A549 (cell line): ENCODE measurements around the gene WSCD1. TPM values are rescaled to one million over a fixed set of nuclear protein-coding genes. Genes with fewer than 3 reads are reported as not detected.

Source experiments
- ATAC-seq, 2 experiments: fragments of 200-7000 bp in 1 of 2; fragments of >200 bp in 1 of 2; cut with Nextera tagmentation in 1 of 2; cut with Tn5 transposase in 1 of 2; 3 replicates each; pipeline versions ENCODE4 v1.8.0 to v1.9.1; 2018 to 2020; ENCODE audit warnings: mild to moderate bottlenecking in 1 of 2, moderate library complexity in 1 of 2
- CTCF ChIA-PET: fragments of 300-600 bp; sonication (Branson Sonifier 250); formaldehyde crosslinking; extraction: SDS; loops from one replicate; lab custom pipeline; 2021; ENCODE audit warnings: antibody characterized with exemption, inconsistent platforms; lab: Yijun Ruan, JAX
- POLR2A ChIA-PET: fragments of 350-600 bp; formaldehyde crosslinking; extraction: SDS; loops from one replicate; lab custom pipeline; 2021; ENCODE audit warnings: antibody characterized with exemption, inconsistent platforms; lab: Yijun Ruan, JAX
- DNase-seq, 2 experiments: peaks; one replicate each; pipeline versions ENCODE4 v3.0.0 to v3.0.0-alpha.2; 2011 to 2016; ENCODE audit warnings: low read depth in 1 of 2, low spot score in 1 of 2
- FAIRE-seq: peaks from 2 replicates; lab custom pipeline; 2011; peaks lifted over from hg19 to GRCh38; lab: Jason Lieb, UNC
- H3K27ac ChIP-seq, 2 experiments: fragments of >200 bp; sonication (Bioruptor Twin); formaldehyde crosslinking; 3 replicates each; pipeline ENCODE4 v1.5.1; 2016 to 2017
- H3K4me1 ChIP-seq: fragments of >200 bp; sonication (Bioruptor Twin); formaldehyde crosslinking; 3 replicates; pipeline ENCODE4 v1.6.1; 2016
- H3K4me2 ChIP-seq: fragments of >200 bp; sonication (Bioruptor Twin); formaldehyde crosslinking; 3 replicates; pipeline ENCODE4 v1.6.1; 2016
- H3K4me3 ChIP-seq: fragments of >200 bp; sonication (Bioruptor Twin); formaldehyde crosslinking; 3 replicates; pipeline ENCODE4 v1.5.1; 2016
- H3K9me3 ChIP-seq: fragments of >200 bp; sonication (Bioruptor Twin); formaldehyde crosslinking; 3 replicates; pipeline ENCODE4 v1.6.1; 2016
- CBX2 ChIP-seq: fragments of 200-600 bp; sonication (generic); IDR thresholded peaks from 2 replicates; pipeline ENCODE4 v1.6.1; 2016; ENCODE audit warnings: low read depth, mild to moderate bottlenecking, borderline replicate concordance
- CBX8 ChIP-seq: fragments of 200-600 bp; sonication (generic); IDR thresholded peaks from 2 replicates; pipeline ENCODE4 v1.6.1; 2016
- CEBPB ChIP-seq, 2 experiments: fragments of >200 bp in 1 of 2; sonication (Bioruptor Twin) in 1 of 2; formaldehyde crosslinking in 1 of 2; IDR thresholded peaks; 2 replicates each; pipeline ENCODE4 v1.6.1; 2012 to 2016
- CHD2 ChIP-seq: fragments of 150-350 bp; IDR thresholded peaks from 2 replicates; pipeline ENCODE4 v1.6.1; 2014; ENCODE audit warnings: low read length; ENCODE audit not compliant: partially characterized antibody
- ESRRA ChIP-seq: fragments of 150-350 bp; IDR thresholded peaks from 2 replicates; pipeline ENCODE4 v1.6.1; 2014; ENCODE audit warnings: mild to moderate bottlenecking, low read length, borderline replicate concordance
- FOSL2 ChIP-seq, 2 experiments: fragments of 450-650 bp in 1 of 2; fragments of >200 bp in 1 of 2; sonication (Bioruptor Twin) in 1 of 2; formaldehyde crosslinking; IDR thresholded peaks; 2 replicates each; pipeline versions ENCODE4 v1.5.0 to v1.6.1; 2016 to 2020; ENCODE audit warnings: mild to moderate bottlenecking in 1 of 2, moderate library complexity in 1 of 2
- GATA3 ChIP-seq: IDR thresholded peaks from 2 replicates; pipeline ENCODE4 v1.6.1; 2012; ENCODE audit warnings: borderline replicate concordance
- HMGXB4 ChIP-seq: fragments of 250-450 bp; sonication (Bioruptor Pico); IDR thresholded peaks from 2 replicates; pipeline ENCODE4 v1.5.0; 2021; ENCODE audit warnings: mild to moderate bottlenecking, moderate library complexity, borderline replicate concordance
- HOXA7 ChIP-seq: fragments of 250-450 bp; sonication (Bioruptor Pico); IDR thresholded peaks from 2 replicates; pipeline ENCODE4 v1.5.0; 2020; ENCODE audit warnings: mild to moderate bottlenecking, moderate library complexity
- JUN ChIP-seq, 2 experiments: fragments of >200 bp; sonication (Bioruptor Twin); formaldehyde crosslinking; IDR thresholded peaks; 2 replicates in 1 of 2; 3 replicates in 1 of 2; pipeline ENCODE4 v1.6.1; 2016 to 2017
- JUNB ChIP-seq: fragments of >200 bp; sonication (Bioruptor Twin); formaldehyde crosslinking; IDR thresholded peaks from 2 replicates; pipeline ENCODE4 v1.6.1; 2016
- KDM1A ChIP-seq: fragments of 200-600 bp; sonication (generic); IDR thresholded peaks from 2 replicates; pipeline ENCODE4 v1.6.1; 2016; ENCODE audit warnings: low read depth, mild to moderate bottlenecking
- KDM5A ChIP-seq: fragments of 200-600 bp; sonication (generic); IDR thresholded peaks from 2 replicates; pipeline ENCODE4 v1.6.1; 2016; ENCODE audit warnings: antibody characterized with exemption, mild to moderate bottlenecking
- MAX ChIP-seq: IDR thresholded peaks from 2 replicates; pipeline ENCODE4 v1.6.1; 2012
- RAD21 ChIP-seq, 2 experiments: fragments of >200 bp in 1 of 2; sonication (Bioruptor Twin) in 1 of 2; formaldehyde crosslinking in 1 of 2; IDR thresholded peaks in 1 of 2; conservative IDR thresholded peaks in 1 of 2; 2 replicates in 1 of 2; 3 replicates in 1 of 2; pipeline ENCODE4 v1.6.1; 2012 to 2018; ENCODE audit warnings: inconsistent platforms in 1 of 2
- RCOR1 ChIP-seq: fragments of 150-350 bp; IDR thresholded peaks from 2 replicates; pipeline ENCODE4 v1.6.1; 2014; ENCODE audit warnings: antibody characterized with exemption, low read length, low read depth
- RNF2 ChIP-seq: fragments of 200-600 bp; sonication (generic); IDR thresholded peaks from 2 replicates; pipeline ENCODE4 v1.6.1; 2016; ENCODE audit warnings: low read depth, mild to moderate bottlenecking, antibody characterized with exemption, moderate library complexity, borderline replicate concordance
- TFCP2L1 ChIP-seq: fragments of 250-450 bp; sonication (Bioruptor Pico); IDR thresholded peaks from 2 replicates; pipeline ENCODE4 v1.5.0; 2021; ENCODE audit warnings: mild to moderate bottlenecking
- WGBS: methylation state at CpG from one replicate; pipeline ENCODE4 v1.1.6; 2017; ENCODE audit errors: missing lambda C conversion rate; 5-methylcytosine and 5-hydroxymethylcytosine counted together
- polyA plus RNA-seq, 4 experiments: library from polyadenylated mRNA; depleted of rRNA in 3 of 4; stranded (reverse); fragments of >200 nt; fragmentation: RNase III in 1 of 4; extraction: RNeasy Plus Mini Kit Qiagen cat#74134 plus additional on column Dnase treatment in 1 of 4; gene quantifications; 2 replicates in 3 of 4; 3 replicates in 1 of 4; pipeline ENCODE4 v1.2.3, GENCODE V29; 2011 to 2017
- TF ChIP-seq, protein P1 (sequence below): fragments of 200-600 bp; sonication (generic); IDR thresholded peaks from 2 replicates; pipeline ENCODE4 v1.6.1; 2016; ENCODE audit warnings: antibody characterized with exemption, mild to moderate bottlenecking, moderate library complexity

WSCD1 gene
- polyA plus RNA-seq, 2 of the 4 experiments (the other 2 are of a cell fraction): 1.6 TPM

DNA sequence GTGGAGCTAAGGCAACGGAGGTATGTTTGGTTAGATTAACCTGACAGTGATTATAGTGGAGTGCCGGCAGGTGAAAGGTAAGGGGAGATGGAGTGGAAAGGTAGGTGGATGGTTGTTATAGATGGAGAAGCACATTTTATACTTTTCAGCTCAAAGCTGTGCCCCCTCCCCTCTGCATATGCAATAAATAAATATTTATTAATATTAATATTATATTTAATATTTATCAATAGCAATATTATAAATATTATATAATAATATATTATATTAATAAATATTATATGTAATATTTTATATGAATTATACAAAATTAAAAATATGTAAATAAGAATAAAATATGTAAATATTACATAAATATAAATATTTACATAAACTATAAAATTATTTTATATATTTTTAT is 70.0 kb downstream of the WSCD1 start:
- ChIA-PET POLR2A (no interaction called here), CTCF (no interaction called here)
- WGBS: 39% methylated on average over 2 of the region's 2 CpGs
- 0 out of 3 replicates have a peak, but pooled peaks cover 3% of the 10 kb centered on the region for H3K9me3 ChIP-seq
- DNase-seq (no peak), FAIRE-seq (no peak), ATAC-seq (no peak)
- no peaks in the 10 kb centered on the region for H3K4me1 ChIP-seq
- no peak overlapping the region for H3K4me2 ChIP-seq
- TF ChIP-seq MAX: no peak
- TF ChIP-seq KDM1A: no peak
- no peak for TF ChIP-seq JUN (IDR thresholded peaks at IDR 0.05)
- TF ChIP-seq, protein P1, sequence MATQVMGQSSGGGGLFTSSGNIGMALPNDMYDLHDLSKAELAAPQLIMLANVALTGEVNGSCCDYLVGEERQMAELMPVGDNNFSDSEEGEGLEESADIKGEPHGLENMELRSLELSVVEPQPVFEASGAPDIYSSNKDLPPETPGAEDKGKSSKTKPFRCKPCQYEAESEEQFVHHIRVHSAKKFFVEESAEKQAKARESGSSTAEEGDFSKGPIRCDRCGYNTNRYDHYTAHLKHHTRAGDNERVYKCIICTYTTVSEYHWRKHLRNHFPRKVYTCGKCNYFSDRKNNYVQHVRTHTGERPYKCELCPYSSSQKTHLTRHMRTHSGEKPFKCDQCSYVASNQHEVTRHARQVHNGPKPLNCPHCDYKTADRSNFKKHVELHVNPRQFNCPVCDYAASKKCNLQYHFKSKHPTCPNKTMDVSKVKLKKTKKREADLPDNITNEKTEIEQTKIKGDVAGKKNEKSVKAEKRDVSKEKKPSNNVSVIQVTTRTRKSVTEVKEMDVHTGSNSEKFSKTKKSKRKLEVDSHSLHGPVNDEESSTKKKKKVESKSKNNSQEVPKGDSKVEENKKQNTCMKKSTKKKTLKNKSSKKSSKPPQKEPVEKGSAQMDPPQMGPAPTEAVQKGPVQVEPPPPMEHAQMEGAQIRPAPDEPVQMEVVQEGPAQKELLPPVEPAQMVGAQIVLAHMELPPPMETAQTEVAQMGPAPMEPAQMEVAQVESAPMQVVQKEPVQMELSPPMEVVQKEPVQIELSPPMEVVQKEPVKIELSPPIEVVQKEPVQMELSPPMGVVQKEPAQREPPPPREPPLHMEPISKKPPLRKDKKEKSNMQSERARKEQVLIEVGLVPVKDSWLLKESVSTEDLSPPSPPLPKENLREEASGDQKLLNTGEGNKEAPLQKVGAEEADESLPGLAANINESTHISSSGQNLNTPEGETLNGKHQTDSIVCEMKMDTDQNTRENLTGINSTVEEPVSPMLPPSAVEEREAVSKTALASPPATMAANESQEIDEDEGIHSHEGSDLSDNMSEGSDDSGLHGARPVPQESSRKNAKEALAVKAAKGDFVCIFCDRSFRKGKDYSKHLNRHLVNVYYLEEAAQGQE: no peak
- TF ChIP-seq CBX2: no peak
- TF ChIP-seq JUNB: no peak
- TF ChIP-seq RCOR1: no peak
- no peak for TF ChIP-seq HMGXB4 (CRISPR knock-in tag)
- no peak for TF ChIP-seq GATA3
- TF ChIP-seq HOXA7: no peak
- no peak for TF ChIP-seq TFCP2L1 (CRISPR knock-in tag)
- no peak for TF ChIP-seq CBX8
- TF ChIP-seq KDM5A: no peak
- no peak for TF ChIP-seq RNF2
- TF ChIP-seq CHD2: no peak
- no peak for TF ChIP-seq FOSL2 (IDR thresholded peaks at IDR 0.05)
- TF ChIP-seq FOSL2 (CRISPR knock-in tag; IDR thresholded peaks at IDR 0.05): no peak
- TF ChIP-seq RAD21 (conservative IDR thresholded peaks at IDR 0.05 in 1 of 2, IDR thresholded peaks at IDR 0.05 in 1 of 2): no peak
- no peak for TF ChIP-seq CEBPB (IDR thresholded peaks at IDR 0.05)
- TF ChIP-seq ESRRA: no peak
- no peak overlapping the region for H3K4me3 ChIP-seq
- H3K27ac ChIP-seq: no peak overlapping the region

DNA sequence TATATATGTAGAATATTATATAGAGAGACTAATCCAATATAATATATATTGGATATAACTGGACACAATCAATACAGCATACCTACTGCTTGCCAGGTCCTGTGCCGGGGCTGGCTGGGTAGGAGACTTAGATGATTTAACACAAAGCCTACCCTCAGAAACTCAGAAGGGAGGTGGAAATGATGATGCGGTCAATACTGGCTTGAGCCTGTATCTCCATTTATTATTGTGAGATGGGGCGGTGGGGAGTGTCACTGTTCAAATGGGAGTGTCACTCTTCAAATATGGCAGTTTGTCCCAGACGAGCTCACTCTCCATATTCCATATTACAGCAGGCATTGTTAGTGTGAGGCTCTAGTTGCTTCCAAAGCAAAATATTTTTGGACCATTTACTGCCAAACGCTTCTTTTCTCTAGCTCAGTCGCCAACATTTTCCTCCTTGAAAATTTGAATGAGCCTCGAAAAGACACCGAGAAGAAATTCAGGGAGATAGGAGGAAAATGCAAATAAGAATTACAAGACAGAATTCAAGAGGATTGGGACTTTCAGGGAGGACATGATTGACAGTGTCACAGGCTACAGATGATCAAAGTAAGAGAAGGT is 70.7 kb downstream of the WSCD1 start:
- H3K9me3 ChIP-seq: 0 out of 3 replicates have a peak, but pooled peaks cover 3% of the 10 kb centered on the region
- no peak overlapping the region for H3K4me2 ChIP-seq
- DNase-seq (no peak), FAIRE-seq (no peak), ATAC-seq (no peak)
- no peak overlapping the region for H3K4me3 ChIP-seq
- TF ChIP-seq CBX8: no peak
- WGBS: 29% methylated on average over 8 of the region's 8 CpGs
- ChIA-PET POLR2A (no interaction called here), CTCF (interaction anchor here (1.8 kb wide), 1 partner anchor 26 kb away, joined by 4 read pairs; no protein-coding TSS in a partner anchor)
- no peaks in the 10 kb centered on the region for H3K4me1 ChIP-seq
- no peak overlapping the region for H3K27ac ChIP-seq
